ENCODE results near the gene P2RX4.
"Not testable (repeated sequence)": the region's sequence is repeated elsewhere in the genome, so short reads cannot be mapped to it uniquely, and the experiment has no call there.

The P2RX4 gene

DNA sequence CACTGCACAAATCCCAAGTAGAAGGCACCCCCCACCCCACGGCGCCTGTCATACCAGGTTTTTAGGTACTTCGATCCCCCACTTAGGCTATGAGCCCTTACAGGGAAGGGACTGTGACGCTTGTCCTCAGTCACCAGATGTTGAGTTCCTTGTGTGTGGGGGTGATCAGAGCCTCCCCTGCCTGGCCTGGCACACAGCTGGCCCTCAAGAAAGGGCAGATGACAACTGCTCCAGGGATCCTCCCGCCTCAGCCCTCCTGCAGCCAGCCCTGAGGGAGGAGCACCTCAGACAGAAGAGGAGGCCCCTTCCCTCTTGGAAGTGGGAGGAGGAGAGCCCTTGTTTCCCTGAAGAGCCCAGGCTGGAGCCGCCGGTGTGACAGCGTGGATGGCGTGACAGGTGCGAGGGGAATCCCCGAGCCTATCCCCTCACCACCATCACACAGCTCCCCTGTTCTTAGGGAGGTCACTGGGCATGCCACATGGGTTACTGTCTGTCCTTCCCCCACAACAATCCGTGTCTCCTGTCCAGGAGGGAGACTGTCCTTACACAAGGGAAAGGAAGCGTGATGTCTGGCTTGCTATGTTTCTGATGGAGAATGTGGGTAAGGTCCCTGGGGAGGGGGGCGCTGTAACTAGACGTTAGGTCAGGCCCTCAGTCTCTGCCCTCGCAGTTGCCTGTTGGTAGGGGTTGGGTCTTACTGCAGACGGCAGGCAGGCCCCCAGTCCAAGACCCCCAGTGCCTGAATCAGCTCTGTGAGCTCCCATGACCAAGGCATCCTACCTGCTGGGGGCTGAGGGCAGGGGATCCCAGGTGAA, 31.4 kb downstream of the P2RX4 start:
- DNase-seq (ENCODE audit: low spot score), result no peak

DNA sequence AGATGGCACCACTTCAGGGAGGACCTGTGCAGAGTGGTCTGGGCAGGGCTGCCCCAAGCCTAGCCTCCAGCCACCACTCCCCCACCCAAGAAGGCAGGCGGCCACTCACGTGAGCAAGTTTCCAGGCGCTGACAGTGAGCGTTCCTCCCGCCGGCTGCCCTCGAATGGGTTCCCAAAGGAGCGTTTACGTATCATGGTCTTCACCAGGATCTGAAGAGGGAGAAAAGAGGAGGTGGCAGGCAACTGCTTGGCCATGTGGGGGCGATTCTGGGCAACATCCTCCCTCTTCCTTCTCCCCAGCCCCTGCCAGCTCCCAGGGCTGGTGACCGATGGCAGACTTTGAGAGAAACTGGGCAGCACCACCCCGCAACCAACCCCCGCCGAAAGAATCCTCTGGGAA, 35.1 kb downstream of the P2RX4 start:
- no peak for DNase-seq (ENCODE audit: low spot score)

DNA sequence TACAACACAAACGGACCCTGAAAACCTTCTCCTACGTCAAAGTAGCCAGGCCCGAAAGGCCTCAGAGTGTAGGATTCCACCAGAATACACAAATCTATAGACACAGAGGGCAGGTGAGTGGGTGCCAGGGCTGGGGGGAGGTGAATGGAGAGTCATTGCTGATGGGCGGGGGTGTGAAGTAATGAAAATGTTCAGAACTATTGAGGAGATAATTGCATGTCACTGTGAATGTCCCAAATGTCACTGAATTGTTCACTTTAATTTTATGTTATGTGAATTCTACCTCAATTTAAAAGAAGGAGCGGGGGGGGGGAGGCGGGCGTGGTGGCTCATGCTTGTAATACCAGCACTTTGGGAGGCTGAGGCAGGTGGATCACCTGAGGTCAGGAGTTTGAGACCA, 36.0 kb downstream of the P2RX4 start:
- DNase-seq (ENCODE audit: low spot score), result no peak

DNA sequence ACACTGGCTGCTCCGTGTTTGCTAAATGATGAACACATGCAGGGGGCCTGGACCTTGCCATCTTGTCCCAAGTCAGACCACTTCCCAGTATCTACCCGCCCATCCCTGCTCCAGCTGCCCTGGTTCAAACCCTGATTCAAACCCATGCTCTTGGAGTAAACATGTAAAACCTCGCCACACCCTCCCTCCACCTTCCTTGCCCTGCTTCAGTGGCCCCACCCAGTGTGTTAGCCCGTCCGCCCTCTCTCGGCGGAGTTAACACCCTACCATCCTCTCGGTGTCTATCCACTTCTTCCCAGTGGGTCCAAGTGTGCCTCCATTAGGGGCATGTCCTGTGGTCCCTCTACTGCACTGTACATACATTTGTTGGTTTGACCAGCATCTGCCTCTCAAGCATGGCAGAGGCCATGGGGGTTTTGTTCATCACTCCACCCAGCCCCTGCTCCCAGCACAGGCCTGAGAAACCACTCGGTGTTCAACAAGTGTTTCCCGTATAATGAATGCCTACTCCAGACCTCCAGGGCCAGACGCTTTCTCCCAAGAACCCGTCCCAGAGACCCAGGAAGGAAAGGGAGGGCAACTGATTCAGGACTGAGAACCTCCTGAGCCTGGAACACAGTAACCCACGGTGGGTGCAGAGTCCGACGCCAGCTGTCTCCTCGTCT, 37.1 kb downstream of the P2RX4 start:
- no peak for DNase-seq (ENCODE audit: low spot score)

DNA sequence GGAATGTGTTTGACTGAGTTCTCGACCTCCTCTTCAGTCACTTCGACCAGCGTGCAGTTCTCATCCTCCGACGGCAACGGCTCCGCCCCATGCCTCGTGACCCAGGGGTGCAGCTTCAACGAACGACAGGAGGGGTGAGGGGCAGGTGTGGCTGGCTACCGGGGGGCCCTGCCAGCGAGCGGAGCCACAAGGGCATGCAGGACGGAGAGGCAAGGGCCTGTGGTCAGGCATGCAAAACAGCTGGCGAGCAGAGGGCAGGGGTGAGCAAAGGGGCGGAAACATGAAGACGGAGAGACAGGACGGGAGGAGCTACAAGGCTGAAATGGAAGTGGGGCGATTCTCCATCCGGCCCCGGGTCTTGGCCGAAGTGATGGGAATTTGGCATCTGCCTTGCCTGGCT, 38.7 kb downstream of the P2RX4 start:
- DNase-seq (ENCODE audit: low spot score), result no peak

DNA sequence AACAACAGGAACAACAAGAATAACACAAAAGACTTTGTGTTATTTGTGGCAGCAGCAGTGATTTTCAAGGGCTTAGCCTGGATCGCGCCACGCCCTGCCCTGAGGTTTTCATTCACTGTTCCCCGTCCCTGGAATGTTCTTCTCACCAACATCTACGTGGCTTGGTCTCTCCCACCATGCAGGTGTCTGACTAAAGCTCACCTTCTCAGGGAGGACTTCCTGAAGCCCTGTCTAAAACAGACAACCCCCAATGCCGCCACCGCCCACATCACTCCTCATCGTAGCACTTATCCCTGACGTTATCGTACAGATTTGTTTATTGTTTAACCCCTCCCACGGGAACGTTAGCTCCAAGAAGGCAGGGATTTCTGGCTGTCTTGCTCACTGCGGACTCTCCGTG, 40.4 kb downstream of the P2RX4 start:
- no peak for DNase-seq (ENCODE audit: low spot score)

DNA sequence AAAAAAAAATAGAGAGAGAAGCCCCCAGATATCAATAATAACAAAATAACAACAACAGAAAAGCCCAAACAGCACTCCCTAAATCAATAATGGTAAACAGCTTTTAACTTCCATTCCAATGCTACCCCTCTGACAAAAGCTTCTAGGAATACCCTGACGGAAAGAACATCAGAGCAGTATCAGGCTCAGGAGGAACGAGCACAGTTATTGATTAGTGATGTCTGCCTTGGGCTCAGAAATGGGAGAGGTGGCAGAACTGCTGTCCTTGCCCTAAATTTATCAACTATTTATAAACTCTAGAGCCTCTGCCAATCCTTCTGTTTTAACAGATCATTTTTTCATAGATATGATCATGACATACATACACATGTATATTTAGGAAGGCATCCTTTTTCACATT, 41.9 kb downstream of the P2RX4 start:
- DNase-seq (ENCODE audit: low spot score), result no peak

DNA sequence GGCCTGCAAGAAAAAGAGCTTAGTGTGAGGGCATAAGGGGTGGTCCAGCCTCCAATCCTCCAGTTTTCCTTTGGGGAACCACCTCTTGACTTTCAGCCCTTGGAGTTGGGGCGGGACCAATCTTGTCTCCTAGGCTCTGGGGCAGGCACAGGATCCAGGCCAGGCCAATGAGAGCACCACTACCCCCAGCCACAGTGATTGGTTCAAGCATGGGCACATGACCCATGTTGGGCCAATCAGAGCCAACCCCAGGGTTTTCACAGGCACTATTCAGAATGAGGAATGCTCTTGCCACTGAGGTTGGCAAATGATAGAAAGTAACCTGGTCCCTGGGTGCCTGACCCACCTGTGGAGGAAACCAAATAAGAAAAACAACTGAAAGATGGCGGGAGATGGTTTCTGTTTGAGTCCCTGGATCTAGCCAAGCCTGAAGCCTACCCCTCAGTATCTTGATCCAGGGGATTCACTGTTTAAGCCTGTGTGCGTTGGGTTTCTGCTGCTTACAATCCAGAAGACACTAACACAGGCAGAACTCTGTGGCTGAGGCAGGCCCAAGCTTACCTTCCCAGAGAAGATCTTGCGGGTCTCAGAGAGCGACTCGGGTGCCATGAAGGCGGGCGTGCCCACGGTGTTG, 42.9 kb downstream of the P2RX4 start:
- no peak for DNase-seq (ENCODE audit: low spot score)

DNA sequence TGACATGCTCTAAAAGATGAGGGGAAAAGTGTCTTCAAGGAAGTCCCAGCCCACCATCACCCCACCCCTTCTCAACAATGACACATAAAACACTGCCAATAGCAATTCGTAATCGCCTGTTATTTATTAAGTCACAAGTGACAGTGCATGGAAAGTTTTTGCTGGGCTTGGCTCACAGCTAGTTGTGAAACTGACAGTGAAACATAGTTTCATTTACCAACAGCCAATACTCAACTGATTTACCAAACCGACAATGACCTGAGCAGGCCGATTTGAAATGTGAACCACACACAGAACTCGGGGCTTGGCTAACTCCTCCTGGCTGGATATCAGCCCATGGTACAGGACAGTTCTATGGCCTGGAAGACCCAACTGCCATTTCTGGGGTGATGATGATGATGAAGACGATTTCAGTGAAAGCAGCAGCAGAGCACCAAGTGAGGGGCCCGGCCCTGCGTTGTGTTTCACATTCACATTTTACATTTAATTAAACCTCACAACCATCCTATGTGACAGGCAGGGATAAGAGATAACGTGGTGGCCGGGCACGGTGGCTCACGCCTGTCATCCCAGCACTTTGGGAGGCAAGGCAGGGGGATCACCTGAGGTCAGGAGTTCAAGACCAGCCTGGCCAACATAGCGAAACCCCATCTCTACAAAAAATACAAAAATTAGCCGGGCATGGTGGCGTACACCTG, 43.9 kb downstream of the P2RX4 start:
- DNase-seq (ENCODE audit: low spot score), result no peak

DNA sequence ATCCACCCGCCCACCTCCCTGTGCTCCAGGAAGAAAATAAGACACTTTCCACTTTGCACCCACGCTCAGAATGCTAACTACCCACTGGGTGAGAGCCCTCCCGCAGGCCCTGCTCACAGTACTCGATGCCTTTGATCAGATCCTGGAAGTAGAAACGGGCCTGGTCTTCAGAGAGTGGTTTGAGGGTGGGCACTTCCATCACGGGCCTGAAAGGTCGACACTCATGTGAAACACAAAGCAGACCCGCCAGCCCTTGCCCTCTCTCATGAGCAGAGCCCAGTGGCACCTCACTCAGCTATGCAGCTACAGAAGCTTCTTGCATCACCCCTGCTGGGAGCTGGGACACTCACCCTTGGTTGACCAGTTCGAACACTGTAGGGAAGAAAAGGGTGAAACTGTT, 45.5 kb downstream of the P2RX4 start:
- DNase-seq (ENCODE audit: low spot score), result no peak

DNA sequence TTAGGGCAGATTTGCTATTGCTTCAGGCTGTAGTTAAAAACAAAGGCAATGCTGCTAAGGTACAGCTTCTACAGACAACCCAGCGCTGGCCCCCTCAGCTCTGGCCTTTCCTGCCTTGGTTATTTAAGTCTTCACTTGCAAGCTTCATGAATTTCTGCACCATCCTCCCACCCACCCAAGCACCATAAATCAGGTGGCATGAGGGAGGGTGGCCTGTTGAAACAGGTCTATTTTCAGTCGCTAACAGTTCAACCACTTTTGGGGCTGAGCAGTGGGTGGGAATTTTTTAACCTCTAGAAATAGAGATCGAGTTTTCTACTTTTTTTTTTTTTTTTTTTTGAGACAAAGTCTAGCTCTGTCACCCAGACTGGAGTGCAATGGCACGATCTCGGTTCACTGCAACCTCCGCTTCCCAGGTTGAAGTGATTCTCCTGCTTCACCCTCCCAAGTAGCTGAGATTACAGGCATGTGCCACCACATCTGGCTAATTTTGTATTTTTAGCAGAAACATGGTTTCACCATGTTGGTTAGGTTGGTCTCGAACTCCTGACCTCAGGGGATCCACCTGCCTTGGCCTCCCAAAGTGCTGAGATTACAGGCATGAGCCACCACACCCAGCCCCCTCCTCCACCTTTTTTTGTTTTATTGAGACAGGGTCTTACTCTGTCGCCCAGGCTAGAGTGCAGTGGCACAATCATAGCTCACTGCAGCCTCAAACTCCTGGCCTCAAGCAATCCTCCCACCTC, 47.9 kb downstream of the P2RX4 start:
- DNase-seq (ENCODE audit: low spot score), result not testable (repeated sequence)

DNA sequence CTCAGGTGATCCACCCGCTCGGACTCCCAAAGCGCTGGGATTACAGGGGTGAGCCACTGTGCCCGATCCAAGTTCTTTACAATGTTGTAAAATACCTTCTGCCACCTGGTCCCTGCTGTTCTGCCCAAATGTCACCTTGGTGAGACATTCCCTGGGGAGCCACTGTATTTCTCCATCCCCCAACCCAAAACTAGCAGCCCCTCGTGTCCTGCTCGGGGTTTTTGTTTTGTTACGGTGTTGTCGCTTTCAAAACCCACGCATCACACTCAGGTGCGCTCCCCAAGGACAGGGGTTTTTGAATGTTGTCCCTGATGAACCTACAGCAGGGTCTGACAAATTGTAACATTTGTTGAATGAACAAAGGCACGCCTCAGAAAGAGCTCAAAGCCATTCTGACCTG, 49.1 kb downstream of the P2RX4 start:
- no peak for DNase-seq (ENCODE audit: low spot score)

DNA sequence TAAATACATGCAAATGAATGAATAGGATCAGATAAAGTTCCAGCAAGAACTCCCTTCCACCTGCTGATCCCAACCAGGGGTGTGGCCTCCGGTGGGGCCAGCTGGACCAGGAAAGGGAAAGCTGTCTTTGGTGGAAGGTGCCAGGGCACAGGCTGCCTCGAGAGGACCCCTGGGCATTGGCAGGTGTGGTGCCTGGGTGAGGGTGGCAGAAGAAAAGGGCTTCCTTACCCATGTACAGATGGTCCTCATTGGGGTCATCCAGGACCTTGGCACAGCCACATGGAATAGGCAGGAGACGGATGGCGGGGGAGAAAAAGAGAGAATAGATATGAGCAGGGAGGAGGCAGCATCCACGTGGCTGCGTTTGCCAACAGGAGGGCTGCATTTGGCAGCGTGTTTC, 50.2 kb downstream of the P2RX4 start:
- DNase-seq (ENCODE audit: low spot score), result no peak

DNA sequence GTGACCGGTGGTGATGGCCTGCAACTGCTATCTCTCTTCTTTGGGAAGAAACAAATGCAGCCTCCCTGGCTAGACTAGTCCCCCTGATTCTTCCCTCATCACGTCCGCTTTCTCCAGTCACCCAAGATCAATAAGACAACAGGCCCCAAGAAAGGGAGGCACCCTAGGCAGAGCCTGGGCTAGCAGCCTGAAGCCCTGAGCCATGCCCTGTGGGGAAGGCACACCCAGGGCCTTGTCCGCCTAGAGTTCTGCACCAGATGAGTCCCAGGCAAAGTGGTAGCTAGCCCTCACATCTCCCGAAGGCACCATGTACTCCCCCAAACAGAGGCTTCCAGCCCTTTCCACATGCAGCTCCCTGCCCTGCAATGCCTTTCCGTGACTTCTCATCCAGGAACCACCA, 51.5 kb downstream of the P2RX4 start:
- DNase-seq (ENCODE audit: low spot score), result no peak

DNA sequence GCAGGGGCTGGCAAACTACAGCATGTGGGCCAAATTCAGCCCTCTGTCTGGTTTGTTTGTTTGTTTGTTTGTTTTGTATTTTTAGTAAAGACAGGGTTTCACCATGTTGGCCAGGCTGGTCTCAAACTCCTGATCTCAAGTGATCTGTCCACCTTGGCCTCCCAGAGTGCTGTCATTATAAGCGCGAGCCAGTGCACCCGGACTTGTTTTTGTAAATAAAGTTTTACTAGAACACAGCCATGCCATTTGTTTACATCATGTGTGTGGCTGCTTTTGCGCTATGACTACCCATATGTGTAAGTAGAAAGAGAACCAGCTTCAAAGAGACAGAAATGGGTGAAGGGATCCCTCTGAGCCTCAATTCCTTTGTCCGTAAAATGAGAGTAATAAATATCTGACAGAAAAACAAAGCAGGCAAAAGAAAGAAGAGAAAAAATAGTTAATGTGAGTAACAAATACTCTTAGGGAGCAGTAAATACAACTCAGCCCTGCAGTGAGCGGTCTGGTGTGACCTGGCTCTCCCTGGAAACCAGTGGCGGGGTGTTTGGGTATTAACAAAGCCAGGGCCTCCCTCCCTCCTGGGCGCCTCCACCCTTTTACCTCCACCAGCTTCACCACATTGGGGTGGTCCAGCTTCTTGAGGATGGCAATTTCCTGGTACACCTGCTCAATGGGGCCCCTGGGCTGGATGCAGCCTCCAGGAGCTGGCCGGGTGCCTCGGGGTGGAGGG, 53.4 kb downstream of the P2RX4 start:
- DNase-seq (ENCODE audit: low spot score), result no peak

DNA sequence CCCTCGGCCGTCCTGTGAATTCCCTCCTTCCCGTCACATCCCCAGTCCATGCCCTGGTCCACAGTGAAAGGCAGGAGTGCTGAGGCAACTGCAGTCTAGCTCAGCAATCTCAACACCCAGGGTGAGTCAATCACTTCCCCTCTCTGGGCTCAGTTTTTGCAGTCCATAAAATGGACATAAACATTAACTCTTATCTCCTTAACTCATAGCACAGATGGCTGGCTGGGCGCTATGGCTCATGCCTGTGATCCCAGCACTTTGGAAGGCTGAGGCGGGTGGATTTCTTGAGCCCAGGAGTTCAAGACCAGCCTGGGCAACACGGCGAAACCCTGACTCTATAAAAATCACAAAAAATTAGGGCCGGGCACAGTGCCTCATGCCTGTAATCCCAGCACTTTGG, 54.2 kb downstream of the P2RX4 start:
- DNase-seq (ENCODE audit: low spot score), result no peak

DNA sequence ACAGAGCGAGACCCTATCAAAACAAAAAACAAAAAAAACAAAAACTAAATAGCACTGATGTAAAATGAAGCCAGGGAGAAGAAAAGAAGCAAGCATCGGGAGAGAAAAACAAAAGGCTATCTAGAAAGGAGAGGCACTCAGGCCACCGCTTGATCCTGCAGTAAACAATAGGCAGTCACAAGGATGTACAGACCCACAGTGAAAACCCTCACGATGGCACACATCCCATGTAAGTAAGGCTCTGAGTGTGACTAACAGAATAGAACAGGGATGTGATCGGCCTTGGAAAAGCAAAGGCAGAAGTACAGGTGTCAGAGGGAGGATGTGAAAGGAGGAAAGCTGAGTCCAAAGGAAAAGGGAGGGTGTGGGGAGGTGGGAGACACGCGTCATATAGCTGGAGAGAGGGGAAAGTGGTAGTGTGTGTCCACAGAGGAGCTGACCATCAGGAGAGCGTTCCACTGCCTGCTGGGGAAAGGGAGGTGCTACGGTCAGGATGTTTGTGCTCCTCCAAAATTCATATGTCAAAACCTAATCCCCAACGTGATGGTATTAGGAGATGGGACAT, 55.1 kb downstream of the P2RX4 start:
- no peak for DNase-seq (ENCODE audit: low spot score)

DNA sequence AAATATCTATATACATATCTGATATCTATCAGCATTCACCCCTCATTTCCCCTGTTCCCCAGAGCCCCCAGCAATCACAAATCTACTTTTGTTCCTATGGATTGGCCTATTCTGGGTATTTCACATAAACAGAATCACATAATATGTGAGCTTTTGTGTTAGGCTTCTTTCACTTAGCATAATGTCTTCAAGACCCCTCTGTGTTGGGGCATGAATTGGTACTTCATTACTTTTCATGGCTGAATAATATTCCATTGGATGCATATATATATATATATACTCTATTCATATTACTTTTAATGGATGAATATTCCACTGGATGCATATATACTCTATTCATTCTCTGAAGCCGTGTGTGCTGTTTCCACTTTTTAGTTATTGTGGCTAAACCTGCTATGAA, 57.9 kb downstream of the P2RX4 start:
- DNase-seq (ENCODE audit: low spot score), result no peak

DNA sequence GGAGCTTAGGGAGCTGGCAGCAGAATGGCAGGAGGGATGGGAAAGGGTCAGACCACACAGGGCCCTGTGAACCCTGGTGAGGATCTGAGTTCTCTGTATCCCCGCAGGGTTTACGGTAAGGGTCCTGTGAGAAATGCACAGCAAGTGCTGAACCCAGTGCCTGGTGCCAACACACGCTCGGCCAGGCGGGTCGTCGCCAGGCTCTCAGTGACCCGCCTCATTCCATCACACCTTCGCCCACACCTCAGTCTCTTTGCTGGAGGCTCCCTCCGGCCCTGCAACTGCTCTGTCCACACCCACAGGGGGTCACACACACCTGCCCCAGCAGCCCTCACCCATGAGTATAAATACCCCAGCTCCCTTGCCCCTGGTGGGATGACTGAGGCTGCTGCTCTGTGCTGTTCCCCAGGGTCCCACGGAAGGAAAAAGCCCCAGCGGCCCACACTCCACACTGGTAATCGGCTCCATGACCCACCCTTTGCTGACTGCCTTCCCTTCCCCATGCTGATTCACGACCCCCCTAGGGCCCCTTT, 63.5 kb downstream of the P2RX4 start:
- no peak for DNase-seq (ENCODE audit: low spot score)

DNA sequence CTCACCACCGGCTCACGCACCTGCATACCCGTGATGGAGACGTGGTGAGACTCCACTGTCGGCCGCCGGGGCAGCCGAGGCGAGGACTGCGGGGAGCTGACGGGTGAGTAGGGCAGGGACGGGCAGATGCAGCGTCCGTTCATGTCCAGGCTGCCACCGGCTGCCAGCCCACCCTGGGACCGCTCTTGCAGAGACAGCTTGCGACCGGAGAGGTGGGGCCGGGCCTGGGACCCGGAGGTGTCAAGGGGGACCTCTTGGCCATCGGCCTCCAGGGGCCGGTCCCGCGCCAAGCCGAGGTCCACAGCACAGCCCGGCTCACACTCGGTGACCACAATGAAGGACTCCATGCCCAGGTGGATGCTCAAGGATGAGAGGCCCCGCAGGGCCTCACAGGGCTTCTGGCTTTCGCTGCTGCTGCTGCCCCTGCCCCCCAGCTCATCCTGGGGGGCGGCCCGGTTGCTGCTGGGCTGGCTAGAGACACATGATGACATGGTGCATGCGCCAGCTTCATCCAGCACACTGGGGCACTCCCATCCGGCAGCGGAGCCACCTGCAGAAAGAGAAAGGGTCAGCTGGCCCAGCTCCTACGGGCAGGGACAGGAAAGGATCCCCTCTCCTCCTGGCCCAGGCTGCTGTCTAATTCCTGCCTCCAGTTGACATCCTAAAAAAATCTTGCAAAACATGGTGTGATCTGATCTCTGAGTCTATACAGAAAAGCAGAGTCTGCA, 64.3 kb downstream of the P2RX4 start:
- DNase-seq (ENCODE audit: low spot score), result no peak

All from RKO (cell line).